Parathyroid adenoma (tissue), 2 donors: ENCODE results near the gene MISP.

Source experiments
- H2AFZ ChIP-seq: fragments of 300-600 bp; sonication (generic); one replicate; pipeline ENCODE4 v1.7.0; 2017; ENCODE audit warnings: antibody characterized with exemption, mild to moderate bottlenecking
- H3K27ac ChIP-seq: fragments of 300-600 bp; sonication (generic); one replicate; pipeline ENCODE4 v1.7.0; 2017
- H3K27me3 ChIP-seq: fragments of 300-600 bp; sonication (generic); one replicate; pipeline ENCODE4 v1.7.0; 2017; ENCODE audit warnings: low read length; ENCODE audit not compliant: control insufficient read depth, insufficient read depth
- H3K36me3 ChIP-seq: fragments of 300-600 bp; sonication (generic); one replicate; pipeline ENCODE4 v1.7.0; 2017; ENCODE audit warnings: low read length; ENCODE audit not compliant: control insufficient read depth, insufficient read depth
- H3K4me1 ChIP-seq: fragments of 300-600 bp; sonication (generic); one replicate; pipeline ENCODE4 v1.7.0; 2017; ENCODE audit warnings: control low read depth
- H3K4me2 ChIP-seq: fragments of 300-600 bp; sonication (generic); one replicate; pipeline ENCODE4 v1.7.0; 2017; ENCODE audit warnings: low read length
- H3K4me3 ChIP-seq: fragments of 300-600 bp; sonication (generic); one replicate; pipeline ENCODE4 v1.7.0; 2017; ENCODE audit warnings: low read depth, low read length
- H3K79me2 ChIP-seq: fragments of 300-600 bp; sonication (generic); one replicate; pipeline ENCODE4 v1.7.0; 2017; ENCODE audit warnings: control low read depth
- H3K9ac ChIP-seq: fragments of 300-600 bp; sonication (generic); one replicate; pipeline ENCODE4 v1.7.0; 2017; ENCODE audit warnings: mild to moderate bottlenecking
- H3K9me3 ChIP-seq: fragments of 300-600 bp; sonication (generic); one replicate; pipeline ENCODE4 v1.7.0; 2017; ENCODE audit warnings: low read length; ENCODE audit not compliant: control insufficient read depth
- TF ChIP-seq, protein P1 (sequence below): fragments of 300-600 bp; sonication (generic); IDR thresholded peaks from one replicate; pipeline ENCODE4 v1.7.0; 2017; ENCODE audit warnings: antibody characterized with exemption, mild to moderate bottlenecking
- donor health status: primary hyperparathyroidism.

The MISP gene

GRCh38 chr19:719636-720344, 31.1 kb upstream of the MISP start:
- H3K9me3 ChIP-seq, result no peaks in the 10 kb centered on the region
- no peak overlapping the region for H2AFZ ChIP-seq
- no peak overlapping the region for H3K27ac ChIP-seq
- TF ChIP-seq, protein P1, sequence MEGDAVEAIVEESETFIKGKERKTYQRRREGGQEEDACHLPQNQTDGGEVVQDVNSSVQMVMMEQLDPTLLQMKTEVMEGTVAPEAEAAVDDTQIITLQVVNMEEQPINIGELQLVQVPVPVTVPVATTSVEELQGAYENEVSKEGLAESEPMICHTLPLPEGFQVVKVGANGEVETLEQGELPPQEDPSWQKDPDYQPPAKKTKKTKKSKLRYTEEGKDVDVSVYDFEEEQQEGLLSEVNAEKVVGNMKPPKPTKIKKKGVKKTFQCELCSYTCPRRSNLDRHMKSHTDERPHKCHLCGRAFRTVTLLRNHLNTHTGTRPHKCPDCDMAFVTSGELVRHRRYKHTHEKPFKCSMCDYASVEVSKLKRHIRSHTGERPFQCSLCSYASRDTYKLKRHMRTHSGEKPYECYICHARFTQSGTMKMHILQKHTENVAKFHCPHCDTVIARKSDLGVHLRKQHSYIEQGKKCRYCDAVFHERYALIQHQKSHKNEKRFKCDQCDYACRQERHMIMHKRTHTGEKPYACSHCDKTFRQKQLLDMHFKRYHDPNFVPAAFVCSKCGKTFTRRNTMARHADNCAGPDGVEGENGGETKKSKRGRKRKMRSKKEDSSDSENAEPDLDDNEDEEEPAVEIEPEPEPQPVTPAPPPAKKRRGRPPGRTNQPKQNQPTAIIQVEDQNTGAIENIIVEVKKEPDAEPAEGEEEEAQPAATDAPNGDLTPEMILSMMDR, result no peak
- no peaks in the 10 kb centered on the region for H3K27me3 ChIP-seq
- no peaks in the 10 kb centered on the region for H3K36me3 ChIP-seq
- no peak overlapping the region for H3K4me2 ChIP-seq
- no peaks in the 10 kb centered on the region for H3K4me1 ChIP-seq
- H3K79me2 ChIP-seq, result no peaks in the 10 kb centered on the region
- no peak overlapping the region for H3K9ac ChIP-seq
- no peak overlapping the region for H3K4me3 ChIP-seq

- no peak overlapping the region for H3K4me2 ChIP-seq
- no peak overlapping the region for H3K9ac ChIP-seq
- H3K9me3 ChIP-seq, result no peaks in the 10 kb centered on the region
- H2AFZ ChIP-seq, result no peak overlapping the region
- H3K36me3 ChIP-seq, result no peaks in the 10 kb centered on the region
- H3K27ac ChIP-seq, result no peak overlapping the region
- H3K4me1 ChIP-seq, result no peaks in the 10 kb centered on the region
- TF ChIP-seq, protein P1, result no peak
- no peaks in the 10 kb centered on the region for H3K27me3 ChIP-seq
- no peak overlapping the region for H3K4me3 ChIP-seq
- H3K79me2 ChIP-seq, result no peaks in the 10 kb centered on the region
Observed at GRCh38 chr19:720345-721160, 30.4 kb upstream of the MISP start.

GRCh38 chr19:722553-723101, 28.3 kb upstream of the MISP start:
- Histone ChIP-seq H3K9me3 (no peaks in the 10 kb centered on the region), H3K79me2 (no peaks in the 10 kb centered on the region), H3K9ac (no peak overlapping the region), H3K27ac (no peak overlapping the region), H2AFZ (no peak overlapping the region), H3K4me1 (no peaks in the 10 kb centered on the region), H3K27me3 (no peaks in the 10 kb centered on the region), H3K36me3 (no peaks in the 10 kb centered on the region), H3K4me3 (no peak overlapping the region), H3K4me2 (no peak overlapping the region)
- TF ChIP-seq, protein P1, result no peak

GRCh38 chr19:723247-723646, 27.7 kb upstream of the MISP start:
- no peak overlapping the region for H3K27ac ChIP-seq
- no peaks in the 10 kb centered on the region for H3K27me3 ChIP-seq

More at GRCh38 chr19:723247-723646, 27.7 kb upstream of the MISP start:
- Histone ChIP-seq H3K9ac (no peak overlapping the region), H3K36me3 (no peaks in the 10 kb centered on the region), H3K4me1 (no peaks in the 10 kb centered on the region), H3K9me3 (no peaks in the 10 kb centered on the region), H3K4me3 (no peak overlapping the region), H3K4me2 (no peak overlapping the region), H3K79me2 (no peaks in the 10 kb centered on the region), H2AFZ (no peak overlapping the region)
- TF ChIP-seq, protein P1, result no peak
